HTERT RPE-1 (cell line): ENCODE data around the gene UBA3.

Source experiments
- in situ Hi-C: fragments of 300-500 bp; cut with MboI; formaldehyde crosslinking; loops from 4 replicates; pipeline ENCODE4 v1.14.3; 2020; ENCODE audit warnings: low sequenced_read_pairs

The UBA3 gene

DNA sequence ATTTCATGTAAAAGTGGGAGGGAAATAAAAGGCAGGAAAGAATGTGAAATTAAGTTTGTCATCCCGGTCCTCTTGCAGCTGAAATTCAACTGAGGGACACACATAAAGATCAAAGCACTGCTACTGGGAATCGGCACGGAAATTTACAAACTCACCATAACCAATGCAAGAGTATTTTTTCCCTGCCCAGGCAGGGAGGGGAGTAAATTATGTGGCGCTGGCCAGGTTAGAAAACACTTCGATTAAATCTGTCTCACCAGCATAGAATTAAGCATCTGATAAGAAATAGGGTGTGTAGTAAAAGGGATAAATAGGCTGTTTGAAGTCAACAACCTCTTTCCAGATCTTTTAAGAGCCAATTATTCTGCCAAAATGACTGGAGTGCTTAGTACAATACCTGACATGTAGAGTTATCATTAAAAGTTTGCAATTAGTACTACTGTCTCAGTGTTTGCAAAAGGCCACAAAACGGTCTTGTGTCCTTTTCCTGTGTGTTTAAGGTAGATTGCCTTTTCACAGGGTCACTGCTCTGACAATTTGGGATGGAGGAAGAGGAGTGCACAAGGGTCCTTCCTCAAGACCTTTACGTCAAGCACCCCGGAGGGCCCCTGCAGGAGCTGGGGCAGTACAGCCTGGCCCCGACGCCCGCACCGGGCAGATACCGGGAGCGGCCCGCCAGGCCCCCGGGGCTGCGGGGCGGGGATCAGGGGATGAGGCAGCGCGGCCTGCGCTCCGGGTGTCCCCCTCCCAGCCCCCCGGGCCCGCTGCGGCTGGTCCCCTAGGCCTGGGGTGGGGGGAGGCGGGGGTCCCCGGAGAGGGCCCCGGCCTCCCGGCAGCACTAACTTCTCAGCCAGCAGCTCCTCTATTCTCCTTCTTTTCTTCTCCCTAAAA is 651 bp downstream of the UBA3 start:
- in situ Hi-C loops: no loop called here

- in situ Hi-C loops: no loop called here
Measured at GRCh38 chr3:69072928-69073327, 7.2 kb downstream of the UBA3 start.

- in situ Hi-C loops: no loop called here
Measured at GRCh38 chr3:69066121-69066520, 14.0 kb downstream of the UBA3 start.

- in situ Hi-C loops: no loop called here
Measured at GRCh38 chr3:69065318-69065964, 14.7 kb downstream of the UBA3 start.

- in situ Hi-C loops: no loop called here
Measured at GRCh38 chr3:69063636-69064035, 16.5 kb downstream of the UBA3 start.

- in situ Hi-C loops: no loop called here
Measured at GRCh38 chr3:69059688-69060087, 20.5 kb downstream of the UBA3 start.

DNA sequence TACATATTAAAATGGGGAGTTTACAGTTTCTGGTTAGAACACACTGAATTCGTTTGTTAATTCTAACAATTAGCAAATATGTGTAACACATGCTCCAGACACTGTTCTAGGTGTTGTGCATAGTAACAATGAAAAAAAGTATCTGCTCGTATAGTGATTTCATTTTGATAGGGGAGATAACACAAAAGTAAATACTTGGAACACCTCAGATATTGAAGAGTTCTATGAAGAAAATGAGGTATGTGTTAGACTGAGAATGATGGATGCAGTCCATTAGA is 21.3 kb downstream of the UBA3 start:
- in situ Hi-C loops: no loop called here

GRCh38 chr3:69058180-69058946 is 21.8 kb downstream of the UBA3 start:
- in situ Hi-C loops: no loop called here

DNA sequence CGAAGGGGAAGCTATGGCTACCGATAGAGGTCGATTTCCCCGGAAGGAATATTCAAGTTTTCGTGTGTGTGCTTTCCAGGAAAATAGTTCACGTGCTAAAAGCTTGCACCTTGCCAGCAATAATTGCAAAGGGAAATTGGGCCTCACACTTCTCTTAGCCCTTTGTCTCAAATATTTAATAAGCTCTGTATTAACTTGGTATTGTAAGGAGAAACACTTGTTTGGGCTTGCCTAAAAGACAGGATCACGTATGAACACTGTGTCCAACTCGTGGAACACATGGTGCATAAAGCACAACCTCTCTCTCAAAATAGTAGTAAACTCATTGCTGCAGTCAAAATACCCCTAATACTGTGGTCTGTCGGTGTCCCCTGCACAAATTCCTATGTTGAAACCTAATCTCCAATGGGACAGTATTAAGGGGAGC is 27.7 kb downstream of the UBA3 start:
- in situ Hi-C loops: no loop called here

- in situ Hi-C loops: no loop called here
Measured at GRCh38 chr3:69051756-69052471, 28.3 kb downstream of the UBA3 start, which contains the start of gene TMF1. Gene TMF1, minus strand, starts transcription at chr3:69052333. Its CDS starts 247 bp downstream, at chr3:69052086.

- in situ Hi-C loops: no loop called here
Measured at GRCh38 chr3:69048990-69049389, 31.2 kb downstream of the UBA3 start.

DNA sequence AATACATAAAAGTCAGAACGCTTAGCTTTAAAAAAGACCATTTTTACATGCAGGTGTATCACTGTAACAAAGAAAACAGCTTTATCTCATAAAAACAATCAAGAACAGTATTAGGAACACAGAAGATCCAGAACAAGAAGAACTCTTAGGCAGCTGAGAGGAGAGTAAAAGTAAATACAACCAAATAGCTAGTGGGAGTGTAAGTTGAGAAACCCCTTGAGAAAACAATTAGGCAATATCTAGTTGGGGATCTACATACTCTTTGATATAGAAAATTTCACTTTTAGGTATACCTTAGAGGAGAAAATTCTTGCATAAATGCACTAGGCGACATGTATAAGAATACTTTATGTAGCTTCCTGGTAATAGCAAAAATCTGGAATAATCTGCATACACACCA is 35.6 kb downstream of the UBA3 start:
- in situ Hi-C loops: no loop called here

DNA sequence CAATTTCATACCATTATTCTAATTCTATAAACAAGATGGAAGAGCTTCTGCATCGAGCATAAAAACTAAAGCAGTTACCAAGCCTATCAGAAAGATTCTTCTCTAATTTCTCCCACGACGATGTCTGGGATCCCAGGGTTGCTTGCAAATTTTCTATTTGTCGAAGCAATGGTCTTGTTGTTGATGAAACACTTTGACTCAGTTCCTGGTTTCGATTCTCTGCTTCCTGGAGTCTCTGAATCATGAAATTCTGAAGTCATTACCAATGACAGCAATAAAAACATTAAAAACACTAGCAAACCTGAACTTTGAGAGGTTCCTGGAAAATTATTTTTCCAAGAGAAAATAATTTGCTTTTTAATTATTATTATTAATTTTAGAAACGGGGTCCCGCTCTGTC is 46.7 kb downstream of the UBA3 start:
- in situ Hi-C loops: no loop called here

- in situ Hi-C loops: no loop called here
Measured at GRCh38 chr3:69032737-69033136, 47.4 kb downstream of the UBA3 start.

DNA sequence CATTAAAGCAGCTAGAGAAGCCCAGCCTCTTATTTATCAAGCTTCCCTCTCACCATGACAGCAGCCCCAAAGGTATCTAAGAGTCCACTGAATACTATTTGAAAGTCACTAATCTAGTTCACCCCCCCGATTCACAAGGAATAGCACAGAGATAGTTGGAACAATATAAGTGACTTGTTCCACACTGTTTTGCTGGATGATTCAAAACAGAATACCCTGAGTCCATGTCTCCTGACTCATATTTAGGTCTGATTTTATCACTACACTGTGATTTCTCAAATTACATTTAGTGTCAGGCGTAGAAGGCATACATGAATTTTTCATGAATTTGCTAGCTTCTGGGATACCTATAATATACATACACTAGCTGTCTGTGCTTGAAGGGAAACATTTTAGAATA is 48.0 kb downstream of the UBA3 start:
- in situ Hi-C loops: no loop called here

DNA sequence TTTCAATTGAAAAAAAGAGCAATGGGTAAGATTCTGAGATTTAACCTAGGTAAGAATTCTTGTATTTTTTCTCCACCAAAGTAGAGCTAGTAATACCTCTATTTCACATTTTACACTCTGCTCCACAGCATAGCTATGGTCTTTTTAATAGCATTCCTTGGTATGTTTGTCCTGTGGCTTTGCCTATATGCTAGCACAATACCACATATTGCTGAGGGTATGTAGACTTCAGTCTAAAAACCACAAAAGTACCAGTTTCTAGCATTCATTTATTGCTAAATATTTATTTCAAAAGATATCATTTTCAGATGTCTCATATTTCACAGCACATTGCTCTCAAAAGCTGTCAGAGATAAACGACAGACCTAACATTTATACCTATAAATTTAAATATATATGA is 48.5 kb downstream of the UBA3 start:
- in situ Hi-C loops: no loop called here

- in situ Hi-C loops: no loop called here
Measured at GRCh38 chr3:69020857-69021256, 59.3 kb downstream of the UBA3 start.

DNA sequence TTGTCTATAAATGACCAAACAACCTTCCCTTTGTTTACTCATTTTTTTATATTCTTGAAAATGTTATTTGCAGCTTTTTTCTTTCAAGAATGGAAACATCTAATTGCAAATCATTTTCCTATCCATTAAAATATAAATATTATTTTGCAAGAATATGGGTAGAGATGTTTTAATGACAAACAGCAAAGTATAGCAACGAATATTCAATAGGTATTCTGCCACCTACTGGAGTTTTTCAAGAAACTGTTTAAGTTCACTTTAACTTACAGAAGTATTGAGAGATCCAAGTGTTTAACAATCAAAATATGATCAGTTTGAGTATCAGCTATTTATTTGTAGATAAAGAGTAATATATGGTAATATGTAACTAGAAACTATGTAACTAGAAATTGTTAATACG is 59.7 kb downstream of the UBA3 start:
- in situ Hi-C loops: no loop called here

- in situ Hi-C loops: no loop called here
Measured at GRCh38 chr3:69016901-69017300, 63.3 kb downstream of the UBA3 start.

- in situ Hi-C loops: no loop called here
Measured at GRCh38 chr3:69016102-69016501, 64.1 kb downstream of the UBA3 start.

DNA sequence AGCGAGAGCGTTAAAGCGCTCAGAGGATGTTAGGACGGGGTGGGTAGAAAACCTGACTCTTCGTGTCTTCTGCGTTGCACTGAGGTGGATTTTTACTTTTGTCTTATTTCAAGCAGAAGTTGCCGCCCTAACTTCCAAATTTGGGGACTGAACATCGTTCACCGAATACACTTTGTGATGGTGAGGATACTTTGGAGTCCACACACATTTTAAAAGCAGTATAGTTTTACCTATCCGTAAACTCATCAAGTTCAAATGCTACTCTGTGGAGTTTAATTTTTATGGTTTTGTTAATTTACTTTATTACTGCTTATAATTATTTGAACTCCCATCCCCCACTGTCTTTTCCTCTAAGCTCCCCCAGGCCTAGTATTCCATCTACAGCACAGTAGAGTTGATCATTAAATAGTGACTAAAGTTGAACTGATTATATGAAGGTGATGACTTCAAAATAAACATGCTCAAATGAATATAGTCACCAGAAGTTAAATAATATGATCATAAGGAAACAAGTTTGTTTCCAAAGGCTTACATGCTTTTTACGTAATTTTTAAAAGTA is 66.1 kb downstream of the UBA3 start:
- in situ Hi-C loops: no loop called here
